G401.6 (cell line): Measurements from ENCODE around the gene RGS16.

ENCODE experiments used
- FAIRE-seq: peaks from 2 replicates; lab custom pipeline; 2012; peaks lifted over from hg19 to GRCh38; lab: Jason Lieb, UNC

The RGS16 gene

DNA sequence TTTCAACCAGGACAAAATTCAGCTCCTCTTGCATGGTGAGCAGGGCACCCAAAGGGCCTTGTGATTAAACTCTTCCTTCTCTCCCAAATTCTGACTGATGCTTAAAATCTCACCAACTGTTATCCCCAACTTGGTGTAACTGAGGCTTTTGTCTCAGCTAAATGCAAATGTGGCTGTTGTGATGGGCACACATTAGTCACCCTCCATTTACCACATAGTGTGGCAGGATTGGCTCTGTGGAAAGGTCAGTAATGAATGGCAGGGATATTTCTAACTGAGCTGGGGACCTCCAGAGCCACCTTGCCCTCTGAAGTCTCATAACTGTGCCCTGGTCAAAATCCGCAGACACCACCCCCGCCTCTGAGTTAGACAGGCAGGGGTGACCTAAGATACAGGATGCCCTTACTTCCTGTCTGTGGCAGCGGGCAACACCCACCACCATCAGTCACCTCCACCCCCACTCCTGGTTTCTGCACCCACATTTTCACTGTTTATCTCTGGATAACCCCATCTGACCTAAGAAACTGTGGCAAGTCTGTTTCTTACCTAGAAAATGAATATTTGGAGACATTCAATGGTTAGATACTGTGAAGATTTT is 25.4 kb upstream of the RGS16 start:
- no peak for FAIRE-seq

DNA sequence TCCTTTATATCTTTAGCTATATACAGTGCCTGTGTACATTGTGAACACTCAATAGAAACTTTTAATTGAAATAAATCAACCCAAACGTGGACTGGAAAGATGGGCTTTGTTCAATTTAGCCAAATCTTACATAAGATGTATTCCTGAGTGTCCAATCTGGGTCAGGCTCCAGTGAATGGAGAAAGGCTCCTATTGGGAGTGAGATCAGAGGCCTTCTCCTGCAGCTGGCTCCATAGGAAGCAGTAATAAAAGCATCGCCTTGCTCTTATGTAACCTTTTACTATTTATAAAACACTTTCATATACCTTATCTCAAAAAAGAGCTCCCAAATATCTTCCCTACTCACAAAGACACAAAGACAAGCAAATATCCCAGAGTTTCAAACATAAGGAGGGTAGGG is 24.9 kb upstream of the RGS16 start:
- FAIRE-seq: no peak

DNA sequence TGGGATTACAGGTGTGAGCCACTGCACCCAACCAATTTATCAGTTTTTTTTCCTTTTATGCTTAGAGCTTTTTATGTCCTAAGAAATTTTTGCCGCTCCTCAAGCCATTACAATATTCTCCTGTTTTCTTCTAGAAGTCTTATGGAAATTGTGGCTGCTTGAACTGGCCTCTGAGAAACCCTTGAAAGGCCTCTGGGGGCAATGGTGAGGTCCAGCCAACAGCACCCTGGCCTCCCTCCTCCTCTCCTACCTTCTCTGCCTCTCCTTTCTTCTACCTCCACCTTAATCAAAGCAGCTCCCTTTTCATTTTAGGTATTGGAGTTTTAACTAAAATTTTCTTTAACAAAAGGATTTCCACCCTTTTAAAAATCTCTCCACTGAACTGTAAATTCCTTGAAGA is 24.5 kb upstream of the RGS16 start:
- FAIRE-seq: no peak

DNA sequence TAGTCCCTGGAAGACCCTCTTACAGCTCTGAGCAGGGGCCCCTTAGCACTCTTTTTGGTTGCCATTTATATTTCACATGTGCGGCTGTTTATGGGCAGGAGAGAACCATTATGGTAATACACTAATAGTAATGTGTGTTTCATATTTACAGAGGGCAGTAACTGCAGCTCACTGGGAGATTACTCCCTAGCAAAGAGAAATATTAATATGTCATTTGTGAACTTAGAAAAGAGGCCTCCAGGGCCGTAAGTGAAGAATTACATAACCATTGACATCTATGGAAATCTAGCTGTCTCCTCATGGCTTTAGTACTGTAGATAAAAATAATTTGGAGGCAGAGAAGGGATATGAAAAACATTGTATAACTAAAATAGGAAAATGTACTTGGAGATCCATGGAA is 23.4 kb upstream of the RGS16 start:
- no peak for FAIRE-seq

DNA sequence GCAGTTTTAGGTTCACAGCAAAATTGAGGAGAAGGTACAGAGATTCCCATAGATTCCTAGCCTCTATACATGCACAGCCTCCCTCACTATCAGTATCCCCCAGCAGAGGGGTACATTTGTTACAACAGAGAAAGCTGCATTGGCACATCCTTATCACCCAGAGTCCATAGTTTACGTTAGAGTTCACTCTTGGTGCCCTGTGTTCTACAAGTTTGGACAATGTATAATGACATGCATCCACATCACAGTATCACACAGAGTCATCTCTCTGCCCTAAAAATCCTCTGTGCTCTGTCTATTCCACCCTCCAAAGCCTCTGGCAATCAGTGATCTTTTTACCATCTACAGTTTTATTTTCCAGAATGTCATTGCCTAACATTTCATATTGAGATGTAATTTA is 22.3 kb upstream of the RGS16 start:
- no peak for FAIRE-seq

DNA sequence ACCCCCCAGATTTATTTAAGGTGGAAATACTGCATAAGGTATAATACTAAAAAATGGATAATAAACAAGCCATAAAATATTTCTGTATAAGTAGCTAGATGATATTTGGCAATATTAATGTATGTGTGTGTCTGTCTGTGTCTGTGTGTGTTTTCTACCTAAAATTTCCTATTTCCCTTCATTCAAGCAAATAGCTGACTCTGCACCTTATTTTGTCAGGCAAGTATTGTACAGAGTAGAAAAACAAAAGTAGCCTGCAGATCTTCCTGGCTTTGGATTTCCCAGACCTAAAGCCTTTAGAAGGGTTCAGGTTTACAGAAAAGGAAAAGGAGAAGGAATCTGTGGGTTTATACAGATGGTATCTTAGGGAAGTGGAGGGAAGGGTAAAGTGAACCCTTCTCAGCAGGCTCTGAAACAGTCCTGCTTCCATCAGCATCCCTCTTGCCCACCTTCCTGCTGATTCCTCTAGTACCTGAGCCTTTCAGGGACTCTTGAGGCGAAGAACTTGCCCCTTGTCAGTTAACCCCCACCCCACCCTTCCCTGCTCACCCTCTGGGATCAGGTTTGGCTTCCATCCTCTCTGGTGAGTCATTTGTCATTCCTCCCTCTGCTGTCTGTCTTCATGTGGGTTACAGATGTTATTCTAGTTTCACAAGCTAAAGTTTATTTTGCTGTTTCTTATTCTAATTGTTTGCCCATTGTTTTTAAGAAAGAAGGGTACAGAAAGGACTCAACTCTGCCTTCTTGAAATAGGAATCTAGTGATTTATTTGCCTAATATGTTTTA is 21.7 kb upstream of the RGS16 start:
- no peak for FAIRE-seq

DNA sequence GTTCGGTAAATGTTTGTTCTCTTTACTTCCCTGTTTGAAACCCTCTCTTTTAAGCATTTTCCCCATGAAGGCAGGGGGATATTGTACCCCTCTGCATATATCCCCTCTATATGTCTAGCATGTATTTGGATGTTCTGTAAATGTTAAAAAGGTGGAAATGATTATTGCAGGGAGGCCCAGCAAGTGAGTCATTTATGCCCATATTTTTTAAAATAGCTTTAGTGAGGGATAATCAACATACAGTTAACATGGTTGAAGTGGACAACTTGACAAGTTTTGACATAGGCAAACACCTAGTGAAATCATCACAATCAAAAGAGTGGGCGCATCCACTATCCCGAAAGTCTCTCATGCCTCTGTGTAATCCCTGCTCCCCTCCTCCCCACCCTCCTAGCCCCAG is 20.8 kb upstream of the RGS16 start:
- no peak for FAIRE-seq

DNA sequence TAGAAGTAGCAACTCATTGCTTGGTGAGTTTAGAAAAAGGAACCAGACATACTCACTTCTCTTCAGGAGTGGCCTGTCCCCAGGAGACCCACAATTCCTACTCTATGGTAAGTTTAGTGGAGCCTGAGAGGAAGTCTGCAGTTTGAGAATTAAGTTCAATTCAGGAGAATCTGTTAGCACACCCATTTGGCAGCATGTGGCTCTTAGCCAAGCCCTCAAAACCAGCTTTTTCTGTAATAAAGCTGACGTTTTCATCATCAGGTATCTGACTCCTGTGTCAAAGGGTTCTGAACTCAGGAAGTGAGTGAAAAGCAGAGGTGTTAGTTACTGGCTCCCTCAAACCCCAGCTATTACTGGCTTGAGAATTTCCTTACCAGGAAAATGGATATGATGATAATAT is 20.4 kb upstream of the RGS16 start:
- no peak for FAIRE-seq

DNA sequence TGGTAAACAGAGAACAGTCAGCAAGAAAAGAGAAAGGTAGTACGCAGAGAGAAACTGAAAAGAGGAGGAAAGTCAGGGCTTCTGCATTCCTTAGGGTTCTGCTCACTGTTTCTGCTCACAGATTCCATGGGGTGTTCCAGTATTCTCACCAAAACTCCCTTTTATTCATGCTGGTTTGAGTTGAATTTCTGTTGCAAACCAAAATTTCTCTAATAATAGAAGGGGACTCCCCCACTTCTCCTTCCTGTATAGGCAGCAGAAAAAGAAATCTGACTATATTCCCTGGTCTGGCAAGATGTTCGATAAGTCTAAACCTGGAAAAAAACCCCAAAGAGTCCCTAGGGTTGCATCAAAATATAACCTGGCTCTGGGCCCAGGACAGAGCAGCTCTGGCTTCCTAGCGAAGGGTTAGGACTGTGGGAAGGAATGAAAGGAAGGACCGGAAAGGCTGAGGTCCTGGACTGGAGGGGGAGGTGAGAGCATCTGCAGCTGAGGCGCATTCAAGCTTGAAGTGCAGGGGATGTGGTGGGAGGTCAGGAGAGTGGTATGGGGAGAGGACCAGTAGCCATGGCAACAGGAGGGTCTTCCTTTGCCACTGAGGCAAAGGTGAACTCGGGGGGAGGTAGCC is 18.8 kb upstream of the RGS16 start:
- FAIRE-seq: no peak

DNA sequence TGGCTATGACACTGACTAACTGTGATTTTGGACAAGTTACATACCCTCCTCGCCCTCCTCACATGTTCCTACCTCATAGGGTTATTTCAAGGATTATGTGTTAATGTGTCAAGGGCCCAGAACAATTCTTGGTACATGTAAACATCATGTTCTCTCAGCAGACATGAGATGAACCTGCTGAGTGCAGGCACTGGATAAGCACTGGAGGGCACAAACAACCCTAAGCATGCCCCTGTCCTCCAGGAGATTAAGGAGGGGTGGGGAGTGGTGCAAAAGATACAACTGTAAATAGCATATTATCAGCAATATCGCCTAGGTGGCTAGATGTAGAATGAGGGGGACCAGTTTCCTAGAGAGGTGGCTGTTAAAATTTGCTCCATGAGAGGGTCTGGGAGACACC is 17.7 kb upstream of the RGS16 start:
- no peak for FAIRE-seq

DNA sequence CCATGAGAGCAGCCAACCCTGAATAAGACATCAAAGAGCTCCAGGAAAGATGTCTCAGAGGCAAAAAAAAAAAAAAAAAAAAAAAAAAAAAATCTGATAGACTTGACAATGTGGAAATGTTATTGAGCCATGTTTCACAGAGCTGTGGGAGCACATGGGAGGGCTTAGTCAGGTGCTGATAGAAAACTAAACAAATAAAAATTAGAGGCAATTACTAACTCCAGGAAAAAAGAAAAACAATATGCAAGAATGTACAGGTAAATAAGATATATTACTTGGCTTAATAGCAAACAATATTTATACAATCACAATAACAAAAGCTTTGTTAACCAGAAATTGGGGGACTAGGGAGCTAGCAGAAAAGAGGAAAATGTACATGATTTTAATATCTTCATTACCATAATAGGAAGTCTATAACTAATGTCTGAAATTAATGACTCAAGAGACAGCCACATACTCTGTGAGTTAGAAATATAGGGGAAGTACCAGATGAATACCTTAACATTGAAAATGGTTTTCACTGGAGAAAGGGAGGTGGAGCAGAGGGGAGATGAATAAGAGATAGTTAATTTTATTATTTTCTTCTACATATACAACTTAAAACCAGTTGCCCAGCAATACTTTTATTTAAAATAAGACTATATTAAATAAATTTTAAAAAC is 16.9 kb upstream of the RGS16 start:
- FAIRE-seq: no peak

DNA sequence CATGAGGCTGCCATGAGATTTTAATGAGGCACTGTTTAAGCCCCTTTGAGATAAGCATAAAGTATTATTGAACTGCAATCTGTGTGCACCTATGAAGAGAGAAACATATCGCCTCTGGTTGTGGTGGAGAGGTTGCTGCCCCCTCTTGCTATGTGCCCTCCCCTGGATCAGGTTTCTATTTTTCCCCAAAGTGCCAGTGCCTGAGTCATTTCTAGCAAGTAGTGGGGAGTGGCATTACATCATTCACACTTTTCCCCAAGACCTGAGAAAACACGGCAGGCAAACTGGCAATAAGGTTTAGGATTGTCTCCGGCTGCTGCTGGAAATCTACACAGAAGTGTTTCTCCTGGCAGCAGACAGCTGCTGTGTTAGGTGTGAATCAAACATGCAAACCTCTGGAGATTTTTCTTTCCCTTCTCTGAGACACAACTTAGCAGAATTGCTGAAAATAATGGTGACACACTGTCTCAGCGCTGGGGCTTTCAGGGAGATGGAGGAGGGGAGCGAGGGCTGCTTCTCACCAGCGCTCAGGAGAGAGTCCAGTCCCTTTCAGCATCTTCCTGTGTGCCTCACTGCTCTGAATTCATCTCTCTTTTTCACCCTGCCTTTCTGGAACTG is 13.7 kb upstream of the RGS16 start:
- no peak for FAIRE-seq

DNA sequence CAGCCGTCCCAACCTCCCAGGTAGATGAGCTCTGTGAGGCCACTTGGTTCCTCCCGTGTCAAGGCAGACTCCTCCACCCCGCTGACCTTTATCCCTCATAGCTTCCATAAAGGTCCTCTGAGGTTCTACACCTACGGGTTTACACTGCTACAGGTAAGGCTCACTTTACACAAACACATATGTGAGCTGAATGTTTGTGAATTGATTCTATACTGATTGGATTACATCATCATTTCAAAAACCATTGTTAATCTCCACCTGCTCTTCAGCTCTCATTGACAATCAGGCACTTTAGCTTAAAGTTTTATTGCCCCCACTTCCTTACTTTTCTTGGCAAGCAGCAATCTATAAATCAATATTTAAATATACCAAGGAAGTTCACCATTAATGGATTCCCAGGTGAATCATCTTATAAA is 12.8 kb upstream of the RGS16 start:
- FAIRE-seq: no peak

DNA sequence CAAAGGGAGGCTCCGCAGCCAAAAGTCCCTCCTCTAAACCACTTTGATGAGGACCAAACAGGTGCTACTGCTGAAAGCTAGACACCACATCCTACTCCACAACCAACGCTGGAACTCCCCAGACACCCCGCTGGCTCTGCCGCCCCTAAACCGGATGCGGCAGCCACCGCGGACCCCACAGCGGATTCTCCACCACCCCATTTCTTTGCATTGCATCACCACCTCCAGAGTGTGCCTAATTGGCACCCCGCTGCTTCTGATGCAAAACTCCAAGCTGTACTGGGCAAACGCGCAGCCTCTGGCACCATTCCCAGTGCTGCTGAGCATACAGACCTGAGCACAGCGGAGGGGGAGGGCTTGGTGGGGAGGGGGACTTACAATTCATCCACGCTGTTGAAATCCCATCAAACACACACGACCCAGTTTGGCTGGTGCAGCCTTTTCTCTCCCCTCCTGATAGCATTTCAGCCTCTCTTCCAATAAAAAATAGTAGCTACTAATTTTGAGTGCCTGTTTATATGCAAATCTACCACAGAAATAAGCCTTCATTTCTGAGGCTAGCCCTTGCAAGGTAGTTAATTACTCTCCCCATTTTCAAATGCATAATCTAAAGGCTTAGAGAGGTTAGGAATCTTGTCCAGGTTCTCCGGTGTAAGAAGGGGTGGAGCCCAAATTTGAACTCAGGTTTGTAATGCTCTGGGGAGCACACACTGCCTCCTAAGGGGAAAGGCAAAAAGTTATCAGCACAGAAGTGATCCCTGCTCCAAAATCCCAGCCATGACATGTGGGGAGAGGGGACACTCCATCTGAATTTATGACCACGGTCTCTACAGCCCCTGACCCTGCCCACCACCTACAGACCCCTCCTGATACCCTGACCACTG is 12.2 kb upstream of the RGS16 start:
- no peak for FAIRE-seq

DNA sequence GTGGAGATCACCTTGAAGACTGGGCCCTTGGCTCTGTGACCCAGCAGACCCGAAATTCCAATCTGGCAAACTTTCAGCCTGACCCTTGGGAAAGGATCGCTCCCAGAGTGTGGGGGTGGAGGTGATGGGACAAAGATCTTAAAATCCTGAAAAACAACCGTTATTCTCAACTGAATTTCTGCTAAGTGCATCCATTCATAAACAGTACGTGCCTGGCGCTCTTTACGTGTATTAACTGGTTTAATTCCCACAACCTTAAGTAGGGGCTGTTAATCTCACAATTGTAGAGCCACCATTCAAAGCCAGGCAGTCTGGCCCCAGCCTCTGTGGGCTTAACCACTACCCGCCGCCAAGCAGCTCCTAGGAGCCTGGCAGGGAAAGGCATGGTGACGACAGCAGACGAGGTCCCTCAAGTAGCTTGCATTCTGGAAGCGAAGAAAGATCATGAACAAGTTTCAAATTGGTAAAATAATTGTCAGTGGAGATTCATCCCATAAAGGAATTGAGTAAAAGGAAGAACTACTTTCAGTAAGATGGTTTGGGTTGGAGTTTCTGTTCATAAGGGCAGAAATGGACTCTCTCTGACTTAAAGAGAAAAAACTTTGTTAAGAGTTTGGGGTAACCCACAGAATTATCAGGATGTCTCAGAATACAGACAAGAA is 11.4 kb upstream of the RGS16 start:
- FAIRE-seq: no peak

DNA sequence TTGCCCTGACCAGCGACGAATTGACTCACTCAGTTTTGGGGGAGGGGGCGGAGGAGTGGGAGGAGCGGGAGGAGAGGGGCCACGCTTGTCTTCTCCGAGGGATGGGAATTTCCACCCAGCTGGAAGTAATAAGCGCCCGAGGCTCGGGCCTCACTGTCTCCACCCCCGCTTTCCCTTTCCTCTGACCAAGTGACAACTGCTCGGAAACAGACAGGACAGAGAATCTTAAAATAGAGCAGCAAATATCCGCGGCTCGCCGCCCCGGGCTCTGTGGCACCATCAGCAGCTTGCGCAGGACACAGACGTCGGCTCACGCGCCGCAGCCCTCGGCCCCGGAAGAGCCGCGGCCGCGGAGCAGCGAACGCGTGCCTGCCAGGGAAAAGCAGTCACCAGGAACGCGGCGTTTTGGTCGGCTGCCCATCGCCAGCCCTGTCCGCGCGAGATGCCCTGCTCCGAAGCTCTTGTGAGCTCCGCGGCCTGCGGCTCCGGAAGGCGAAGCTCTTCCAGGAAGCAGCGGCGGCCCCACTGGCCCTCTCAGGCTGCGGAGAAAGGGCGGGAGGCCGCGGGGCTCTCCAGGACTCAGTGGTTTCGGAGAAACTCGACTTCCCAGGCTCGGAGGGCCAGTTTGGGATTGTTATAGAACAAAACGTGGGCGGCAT is 10.7 kb upstream of the RGS16 start:
- no peak for FAIRE-seq

DNA sequence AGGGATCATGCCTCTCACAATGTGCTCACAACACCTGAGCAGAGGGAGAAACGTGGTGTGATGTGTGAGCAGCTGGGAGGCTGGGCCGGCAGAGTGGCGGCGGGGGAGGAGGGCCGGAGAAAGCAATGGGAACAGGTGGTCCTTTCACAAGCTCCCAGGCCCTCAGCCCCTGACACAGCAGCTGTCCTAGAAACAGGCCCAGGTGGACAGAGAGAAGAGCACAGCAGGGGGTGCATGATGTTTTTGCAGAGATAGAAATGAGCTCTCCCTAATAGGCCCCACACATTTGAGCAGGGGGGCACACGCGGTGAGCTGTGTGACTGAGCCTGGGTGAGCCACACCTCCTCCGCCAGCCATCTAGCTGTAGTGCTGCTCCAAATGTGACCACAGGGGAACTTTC is 7.6 kb upstream of the RGS16 start:
- no peak for FAIRE-seq

DNA sequence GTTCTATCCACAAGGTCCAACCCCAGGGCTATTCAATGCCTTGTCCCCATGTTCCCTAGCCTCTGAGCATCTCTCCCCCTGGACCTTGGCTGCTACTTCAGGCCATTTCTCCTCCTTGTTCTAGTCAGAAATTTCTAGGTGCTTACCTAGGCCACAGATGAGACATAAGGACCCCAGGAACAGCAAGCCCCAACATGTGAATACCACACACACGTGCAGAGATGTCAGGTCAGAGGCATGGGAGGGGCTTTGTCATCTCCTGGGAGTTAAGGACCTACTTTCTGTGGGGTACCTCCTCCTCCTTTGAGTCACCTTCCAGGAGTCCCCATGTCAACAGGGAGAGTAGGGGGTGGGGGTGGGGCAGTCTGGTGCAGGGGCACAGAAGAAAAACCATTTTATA is 7.1 kb upstream of the RGS16 start:
- no peak for FAIRE-seq

DNA sequence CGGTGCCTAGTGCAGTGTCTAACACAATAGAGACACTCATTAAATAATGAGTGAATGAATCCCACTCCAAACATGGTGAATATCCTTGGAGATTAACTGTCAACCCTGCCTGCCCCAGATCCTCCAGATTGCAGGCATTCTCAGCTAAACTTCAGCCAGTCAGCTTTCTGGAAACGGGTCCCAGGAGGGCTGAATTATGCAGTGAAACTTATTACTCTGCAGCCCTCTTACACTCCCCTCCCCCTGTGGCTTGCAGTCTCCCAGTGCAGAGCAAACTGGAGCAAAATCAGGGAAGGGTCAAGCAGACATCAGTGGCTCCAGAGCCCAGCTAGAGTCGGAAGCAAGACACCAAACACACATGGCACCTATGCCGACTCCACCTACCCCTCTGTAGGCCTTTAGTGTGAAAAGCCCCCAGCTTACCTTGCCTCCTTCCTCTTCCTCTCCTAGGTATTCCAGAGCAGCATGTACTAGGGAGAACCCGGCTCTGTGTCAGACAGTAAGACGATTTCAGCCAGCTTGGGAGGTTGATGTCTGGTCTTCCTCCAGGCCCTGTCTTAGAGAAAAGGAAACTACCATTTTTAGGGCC is 6.5 kb upstream of the RGS16 start:
- no peak for FAIRE-seq

DNA sequence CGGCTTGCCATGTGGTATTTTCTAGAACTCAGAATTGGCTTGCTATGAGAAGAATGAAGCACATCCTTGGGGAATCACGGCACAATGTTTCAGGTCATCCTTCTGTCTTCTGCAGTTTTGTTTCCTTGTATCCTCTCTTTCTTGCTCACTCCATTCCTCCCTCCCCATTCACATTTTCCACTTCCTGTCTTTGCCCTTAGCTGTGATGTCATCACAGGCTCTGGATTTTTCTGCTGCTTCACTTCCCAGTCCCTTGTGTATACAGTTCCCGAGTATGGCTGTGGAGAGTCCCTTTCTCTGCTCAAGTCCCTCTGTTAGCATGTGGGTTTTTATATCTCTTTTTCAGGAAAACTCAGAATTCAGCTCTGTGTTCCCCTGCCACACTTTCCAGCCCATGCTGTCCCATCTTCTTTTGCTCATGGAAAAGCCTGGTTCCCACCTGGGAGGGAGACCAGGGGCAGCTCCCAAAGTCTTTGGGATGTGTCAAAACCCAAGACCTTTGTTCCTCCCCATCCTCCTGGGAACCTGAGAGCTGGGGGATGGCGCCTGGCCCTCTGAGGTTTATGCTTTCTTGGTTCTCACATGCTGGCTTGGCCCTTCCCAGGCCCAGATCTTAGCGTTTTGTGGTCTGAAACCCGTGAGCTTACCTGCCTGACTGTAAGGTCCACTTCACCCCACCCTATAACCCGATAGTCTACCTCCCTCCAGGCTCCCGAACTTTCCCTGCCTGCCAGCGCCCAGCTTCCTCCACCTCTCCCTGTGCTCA is 4.8 kb upstream of the RGS16 start:
- FAIRE-seq: no peak
